ENCODE data around the gene PACRG. TPM values are rescaled to one million over a fixed set of nuclear protein-coding genes. Genes with fewer than 3 reads are reported as not detected.

The PACRG gene
- total RNA-seq, 1 experiment from 2014 or later, result not detected

GRCh38 chr6:163127587-163127986 lies 399.8 kb downstream of the PACRG start:
- DNase-seq (ENCODE audit: low read depth), result no peak
- in situ Hi-C loops (cut with HindIII; ENCODE audit: low pct_unique_long_range_greater_than_20kb, low sequenced_read_pairs), result no loop called here

- in situ Hi-C loops (cut with HindIII; ENCODE audit: low pct_unique_long_range_greater_than_20kb, low sequenced_read_pairs), result no loop called here
- no peak for DNase-seq (ENCODE audit: low read depth)
These were observed 400.6 kb downstream of the PACRG start for GRCh38 chr6:163128324-163128723.

- no peak for DNase-seq (ENCODE audit: low read depth)
- in situ Hi-C loops (cut with HindIII; ENCODE audit: low pct_unique_long_range_greater_than_20kb, low sequenced_read_pairs), result no loop called here
These were observed 404.4 kb downstream of the PACRG start for GRCh38 chr6:163132050-163132750.

GRCh38 chr6:163133017-163133416 lies 405.2 kb downstream of the PACRG start:
- no peak for DNase-seq (ENCODE audit: low read depth)
- in situ Hi-C loops (cut with HindIII; ENCODE audit: low pct_unique_long_range_greater_than_20kb, low sequenced_read_pairs), result no loop called here

- no peak for DNase-seq (ENCODE audit: low read depth)
- in situ Hi-C loops (cut with HindIII; ENCODE audit: low pct_unique_long_range_greater_than_20kb, low sequenced_read_pairs), result no loop called here
These were observed 405.9 kb downstream of the PACRG start for GRCh38 chr6:163133691-163134090.

- DNase-seq (ENCODE audit: low read depth), result no peak
- in situ Hi-C loops (cut with HindIII; ENCODE audit: low pct_unique_long_range_greater_than_20kb, low sequenced_read_pairs), result no loop called here
These were observed 409.1 kb downstream of the PACRG start for GRCh38 chr6:163136681-163137397.

- DNase-seq (ENCODE audit: low read depth), result no peak
- in situ Hi-C loops (cut with HindIII; ENCODE audit: low pct_unique_long_range_greater_than_20kb, low sequenced_read_pairs), result no loop called here
These were observed 409.7 kb downstream of the PACRG start for GRCh38 chr6:163137398-163137881.

- DNase-seq (ENCODE audit: low read depth), result no peak
- in situ Hi-C loops (cut with HindIII; ENCODE audit: low pct_unique_long_range_greater_than_20kb, low sequenced_read_pairs), result no loop called here
These were observed 418.3 kb downstream of the PACRG start for GRCh38 chr6:163146036-163146435.

- in situ Hi-C loops (cut with HindIII; ENCODE audit: low pct_unique_long_range_greater_than_20kb, low sequenced_read_pairs), result no loop called here
- DNase-seq (ENCODE audit: low read depth), result no peak
These were observed 420.2 kb downstream of the PACRG start for GRCh38 chr6:163147994-163148393.

GRCh38 chr6:163148451-163149278 lies 420.9 kb downstream of the PACRG start:
- in situ Hi-C loops (cut with HindIII; ENCODE audit: low pct_unique_long_range_greater_than_20kb, low sequenced_read_pairs), result no loop called here
- DNase-seq (ENCODE audit: low read depth), result no peak

GRCh38 chr6:163149279-163149848 lies 421.6 kb downstream of the PACRG start:
- in situ Hi-C loops (cut with HindIII; ENCODE audit: low pct_unique_long_range_greater_than_20kb, low sequenced_read_pairs), result no loop called here
- DNase-seq (ENCODE audit: low read depth), result no peak

- in situ Hi-C loops (cut with HindIII; ENCODE audit: low pct_unique_long_range_greater_than_20kb, low sequenced_read_pairs), result no loop called here
- no peak for DNase-seq (ENCODE audit: low read depth)
These were observed 423.4 kb downstream of the PACRG start for GRCh38 chr6:163151212-163151611.

GRCh38 chr6:163152701-163153100 lies 424.9 kb downstream of the PACRG start:
- no peak for DNase-seq (ENCODE audit: low read depth)
- in situ Hi-C loops (cut with HindIII; ENCODE audit: low pct_unique_long_range_greater_than_20kb, low sequenced_read_pairs), result no loop called here

GRCh38 chr6:163159110-163159509 lies 431.3 kb downstream of the PACRG start:
- in situ Hi-C loops (cut with HindIII; ENCODE audit: low pct_unique_long_range_greater_than_20kb, low sequenced_read_pairs), result no loop called here
- no peak for DNase-seq (ENCODE audit: low read depth)

- no peak for DNase-seq (ENCODE audit: low read depth)
- in situ Hi-C loops (cut with HindIII; ENCODE audit: low pct_unique_long_range_greater_than_20kb, low sequenced_read_pairs), result no loop called here
These were observed 431.9 kb downstream of the PACRG start for GRCh38 chr6:163159689-163160088.

- no peak for DNase-seq (ENCODE audit: low read depth)
- in situ Hi-C loops (cut with HindIII; ENCODE audit: low pct_unique_long_range_greater_than_20kb, low sequenced_read_pairs), result no loop called here
These were observed 434.5 kb downstream of the PACRG start for GRCh38 chr6:163162007-163162873.

GRCh38 chr6:163162874-163163213 lies 435.1 kb downstream of the PACRG start:
- DNase-seq (ENCODE audit: low read depth), result no peak
- in situ Hi-C loops (cut with HindIII; ENCODE audit: low pct_unique_long_range_greater_than_20kb, low sequenced_read_pairs), result no loop called here

Measured in Caki2 (cell line).